OCI-M1 (cell line): Measurements from ENCODE around the gene FAM168B.

Experiments
- DNase-seq: peaks from one replicate; lab custom pipeline; 2025; lab: John Stamatoyannopoulos, UW

FAM168B gene

DNA sequence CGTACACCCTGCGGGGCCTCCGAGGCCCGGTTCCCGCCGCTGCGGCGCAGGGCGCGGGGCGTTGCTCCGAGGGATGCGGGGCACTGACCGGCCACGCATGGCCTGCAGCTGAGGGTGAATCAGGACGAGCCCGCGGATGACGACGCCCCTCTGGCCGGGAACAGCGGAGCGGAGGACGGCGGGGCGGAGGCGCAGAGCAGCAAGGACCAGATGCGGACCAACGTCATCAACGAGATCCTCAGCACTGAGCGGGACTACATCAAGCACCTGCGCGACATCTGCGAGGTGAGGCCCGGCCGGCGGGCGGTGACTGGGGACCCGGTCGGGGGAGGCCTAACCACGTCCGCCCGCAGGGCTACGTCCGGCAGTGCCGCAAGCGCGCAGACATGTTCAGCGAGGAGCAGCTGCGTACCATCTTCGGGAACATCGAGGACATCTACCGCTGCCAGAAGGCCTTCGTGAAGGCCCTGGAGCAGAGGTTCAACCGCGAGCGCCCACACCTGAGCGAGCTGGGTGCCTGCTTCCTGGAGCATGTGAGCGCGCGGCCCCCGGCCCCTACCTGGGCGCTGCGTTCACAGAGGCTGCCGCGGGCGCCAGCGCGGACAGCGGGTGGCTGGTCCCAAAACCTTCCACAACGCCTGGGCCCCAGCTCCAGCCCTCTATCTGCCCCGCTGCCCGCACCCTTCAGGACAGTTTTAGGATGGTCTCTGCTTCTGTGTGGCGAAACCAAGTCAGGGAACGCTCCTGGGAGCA lies 53.2 kb downstream of the FAM168B start:
- no peak for DNase-seq

DNA sequence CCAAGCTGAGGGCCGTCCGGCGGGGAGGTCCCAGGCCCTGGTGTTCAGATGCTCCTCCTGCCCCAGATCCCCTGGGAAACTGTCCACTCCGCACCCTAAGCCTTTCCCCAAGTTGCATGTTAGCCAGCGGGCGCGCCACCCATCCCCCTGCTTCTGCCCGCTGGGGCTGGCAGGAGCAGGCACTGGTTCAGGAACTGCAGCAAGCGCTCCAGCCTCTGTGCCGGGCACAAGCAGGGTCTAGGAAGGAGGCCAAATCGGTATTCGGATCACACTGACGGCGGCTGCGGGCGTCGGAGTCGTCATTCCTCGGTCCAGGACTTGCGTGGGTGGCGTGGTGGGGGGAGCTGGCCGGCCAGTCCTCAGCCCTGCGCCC lies 53.7 kb downstream of the FAM168B start:
- no peak for DNase-seq

DNA sequence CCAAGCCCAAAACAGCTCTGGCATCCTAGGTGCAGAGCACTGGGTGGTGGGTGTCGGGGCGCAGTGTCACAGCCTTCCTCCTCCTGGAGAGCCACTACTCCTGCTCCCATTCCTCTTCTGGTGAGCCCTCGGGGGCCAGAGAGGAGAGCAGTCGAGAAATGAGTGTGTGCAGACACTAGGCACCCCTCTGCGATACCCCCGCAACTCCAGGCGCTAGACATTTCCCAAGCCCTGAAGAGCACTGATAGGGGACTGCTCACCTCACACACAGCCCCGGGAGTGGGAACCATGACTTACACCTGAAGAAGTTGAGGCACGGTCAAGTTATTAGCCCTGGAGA lies 54.2 kb downstream of the FAM168B start:
- DNase-seq: no peak

DNA sequence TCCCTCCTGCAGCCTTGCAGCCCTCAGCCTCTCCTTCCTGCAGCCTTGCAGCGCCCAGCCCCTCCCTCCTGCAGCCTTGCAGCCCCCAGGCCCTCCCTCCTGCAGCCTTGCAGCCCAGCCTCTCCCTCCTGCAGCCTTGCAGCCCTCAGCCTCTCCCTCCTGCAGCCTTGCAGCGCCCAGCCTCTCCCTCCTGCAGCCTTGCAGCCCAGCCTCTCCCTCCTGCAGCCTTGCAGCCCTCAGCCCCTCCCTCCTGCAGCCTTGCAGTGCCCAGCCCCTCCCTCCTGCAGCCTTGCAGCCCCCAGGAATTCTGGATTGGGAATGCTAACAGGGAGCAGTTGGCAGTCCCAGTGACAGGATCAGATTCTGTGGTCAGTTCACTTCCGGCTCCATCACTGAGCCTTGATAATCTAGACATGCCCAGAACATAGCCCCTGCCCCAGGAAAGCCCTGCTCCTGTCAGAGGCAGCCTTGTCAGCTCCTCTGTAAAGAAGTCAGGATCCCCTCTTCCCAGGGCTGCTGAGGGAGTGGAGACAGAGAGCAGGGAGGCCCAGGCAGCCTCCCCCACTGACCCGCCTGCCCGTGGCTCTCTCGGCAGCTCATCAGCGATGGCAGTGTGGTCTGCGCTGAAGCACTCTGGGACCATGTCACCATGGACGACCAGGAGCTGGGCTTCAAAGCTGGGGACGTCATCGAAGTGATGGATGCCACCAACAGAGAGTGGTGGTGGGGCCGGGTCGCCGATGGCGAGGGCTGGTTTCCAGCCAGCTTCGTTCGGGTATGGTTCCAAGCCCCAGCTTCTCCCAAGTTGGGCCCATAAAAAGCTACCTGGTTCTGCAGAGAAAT lies 54.8 kb downstream of the FAM168B start:
- no peak for DNase-seq

DNA sequence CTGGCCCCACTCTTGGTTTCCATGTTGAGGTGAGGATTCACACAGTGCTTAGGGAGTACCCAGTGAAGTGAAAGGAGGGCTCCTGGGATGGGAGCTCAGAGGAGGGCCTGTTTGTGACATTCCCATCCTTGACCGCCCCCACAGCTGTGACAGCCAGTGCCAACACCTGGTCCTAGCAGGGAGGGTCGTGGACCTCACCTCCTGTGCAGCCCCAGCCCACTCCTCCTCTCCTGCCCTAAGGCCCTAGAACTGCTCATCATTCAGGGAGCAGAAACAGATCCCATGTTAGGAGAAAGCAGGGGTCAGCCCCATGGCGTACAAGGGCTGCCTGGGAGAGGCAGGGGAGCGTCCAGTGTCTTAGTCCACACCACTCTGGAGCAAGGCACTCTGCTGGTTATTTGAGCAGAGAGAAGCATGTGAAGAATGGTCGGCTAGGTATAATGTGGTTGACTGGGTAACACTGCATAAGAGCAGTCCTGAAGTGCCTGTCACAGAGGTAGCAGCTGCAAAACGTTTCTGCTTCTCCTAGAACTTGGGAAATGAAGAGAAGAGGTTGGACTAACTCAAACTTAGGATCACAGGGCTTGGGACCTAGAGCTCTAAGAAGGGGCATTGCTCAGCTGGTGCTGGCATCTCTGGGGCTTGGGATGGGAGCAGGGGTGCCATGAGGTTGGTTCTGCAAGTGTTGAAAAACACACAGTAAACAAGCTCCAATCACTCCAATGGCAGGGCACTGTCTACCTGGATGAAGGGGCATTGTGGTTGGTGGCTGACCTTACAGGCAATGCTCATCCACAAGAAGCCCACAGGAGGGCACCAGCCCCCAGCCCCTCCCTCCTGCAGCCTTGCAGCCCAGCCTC lies 55.6 kb downstream of the FAM168B start:
- no peak for DNase-seq

DNA sequence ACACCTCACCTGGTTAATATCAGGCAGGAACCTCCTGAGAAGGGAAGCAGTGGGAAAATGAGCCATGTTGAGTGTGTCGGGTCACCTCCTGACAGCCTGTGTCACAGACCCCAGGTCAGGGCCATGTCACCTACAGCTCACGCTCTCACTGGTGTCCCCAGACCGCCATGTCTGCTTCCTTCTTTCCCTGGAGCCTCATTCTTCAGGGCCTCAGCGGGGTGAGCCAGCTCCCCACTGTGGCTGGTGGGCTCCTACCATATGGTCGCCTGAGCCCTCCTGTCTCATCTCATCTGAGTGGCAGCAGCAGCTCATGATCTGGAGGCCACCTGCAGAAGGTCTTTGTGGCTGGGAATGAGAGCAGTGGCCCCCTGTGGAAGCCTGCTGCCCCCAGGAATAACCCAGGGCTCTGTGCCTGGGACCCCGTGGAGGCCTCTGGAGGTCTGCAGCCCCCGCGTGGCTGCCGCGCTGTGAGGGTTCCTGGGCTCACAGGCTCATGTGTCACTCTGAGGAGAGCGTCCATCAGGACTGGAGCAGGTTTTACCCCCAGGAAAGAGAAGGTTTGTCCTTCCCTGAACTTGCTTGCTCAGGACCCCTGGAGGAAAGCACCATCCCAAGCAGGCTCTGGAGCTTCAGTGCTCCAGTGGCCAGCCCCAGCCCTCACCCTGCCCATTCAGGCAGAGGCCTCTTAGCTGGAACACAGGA lies 56.4 kb downstream of the FAM168B start:
- no peak for DNase-seq

DNA sequence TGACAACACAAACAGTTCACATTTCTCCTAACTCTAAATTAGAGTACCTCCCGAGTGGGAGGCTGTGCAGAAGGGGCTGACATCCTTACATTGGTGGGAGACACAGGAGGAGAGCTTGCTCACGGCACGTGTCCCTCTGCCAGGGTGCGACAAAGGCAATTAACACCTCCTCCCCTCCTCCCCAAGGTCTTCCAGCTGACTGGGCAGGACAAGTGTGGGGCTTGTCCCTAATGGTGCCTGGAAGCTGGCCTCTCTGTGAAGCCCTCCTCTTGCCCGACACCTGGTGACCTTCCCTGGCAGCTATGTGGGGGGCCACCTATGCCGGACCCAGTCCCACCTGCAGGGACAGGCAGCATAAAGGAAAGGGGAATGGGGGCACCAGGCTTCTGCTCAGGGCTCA lies 57.0 kb downstream of the FAM168B start:
- DNase-seq: no peak

DNA sequence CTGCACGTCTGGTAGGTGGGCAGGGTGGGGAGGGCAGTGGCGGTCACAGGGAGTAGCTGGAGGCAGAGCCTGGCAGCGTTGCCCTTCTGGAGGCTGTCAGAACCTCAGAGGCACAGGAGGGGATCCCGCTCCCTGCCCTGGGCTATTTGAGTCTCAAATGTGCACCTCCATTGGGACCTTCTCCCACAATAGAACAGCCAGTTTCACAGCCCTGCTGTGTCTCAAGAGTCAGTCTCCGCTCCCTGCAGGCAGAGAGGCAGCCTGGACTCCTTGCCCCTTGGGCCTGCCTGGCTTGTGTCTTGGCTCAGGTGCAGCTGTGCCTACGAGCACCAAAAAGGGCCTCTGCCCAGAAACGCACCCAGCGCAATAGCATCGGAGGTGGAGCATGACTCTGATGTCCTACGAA lies 57.4 kb downstream of the FAM168B start:
- no peak for DNase-seq

DNA sequence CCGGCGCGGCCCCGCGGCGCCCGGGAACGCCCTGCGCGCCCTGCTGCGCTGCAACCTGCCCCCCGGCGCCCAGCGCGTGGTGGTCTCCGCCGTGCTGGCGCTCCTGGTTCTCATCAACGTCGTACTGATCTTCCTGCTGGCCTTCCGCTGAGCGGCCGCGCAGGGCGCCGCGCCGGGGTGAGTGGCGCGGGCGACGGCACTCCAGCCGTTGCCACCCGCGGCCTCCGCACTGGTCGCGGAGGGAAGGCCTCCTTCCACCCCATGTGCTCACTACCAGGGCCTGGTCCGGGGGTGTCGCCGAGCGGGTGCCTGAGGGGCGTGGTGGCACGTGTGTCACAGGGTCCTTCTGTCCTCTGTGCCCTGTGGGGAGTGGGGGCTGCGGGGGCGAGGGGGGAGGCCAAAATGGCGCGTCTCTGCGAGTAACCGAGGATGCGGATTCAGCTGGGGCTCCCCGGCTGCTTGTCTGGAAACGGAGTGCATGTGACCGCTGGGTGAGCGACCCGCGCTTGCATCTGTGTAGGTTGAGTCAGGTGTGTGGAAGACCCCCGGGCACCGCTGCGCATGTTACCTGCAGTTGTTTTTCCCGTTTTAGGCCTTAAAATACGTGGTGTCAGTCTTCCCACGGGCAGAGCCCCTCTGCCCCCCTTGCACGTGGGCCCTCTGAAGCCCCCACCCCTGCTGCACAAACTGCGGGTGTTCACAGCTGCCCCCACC lies 58.0 kb downstream of the FAM168B start:
- no peak for DNase-seq

DNA sequence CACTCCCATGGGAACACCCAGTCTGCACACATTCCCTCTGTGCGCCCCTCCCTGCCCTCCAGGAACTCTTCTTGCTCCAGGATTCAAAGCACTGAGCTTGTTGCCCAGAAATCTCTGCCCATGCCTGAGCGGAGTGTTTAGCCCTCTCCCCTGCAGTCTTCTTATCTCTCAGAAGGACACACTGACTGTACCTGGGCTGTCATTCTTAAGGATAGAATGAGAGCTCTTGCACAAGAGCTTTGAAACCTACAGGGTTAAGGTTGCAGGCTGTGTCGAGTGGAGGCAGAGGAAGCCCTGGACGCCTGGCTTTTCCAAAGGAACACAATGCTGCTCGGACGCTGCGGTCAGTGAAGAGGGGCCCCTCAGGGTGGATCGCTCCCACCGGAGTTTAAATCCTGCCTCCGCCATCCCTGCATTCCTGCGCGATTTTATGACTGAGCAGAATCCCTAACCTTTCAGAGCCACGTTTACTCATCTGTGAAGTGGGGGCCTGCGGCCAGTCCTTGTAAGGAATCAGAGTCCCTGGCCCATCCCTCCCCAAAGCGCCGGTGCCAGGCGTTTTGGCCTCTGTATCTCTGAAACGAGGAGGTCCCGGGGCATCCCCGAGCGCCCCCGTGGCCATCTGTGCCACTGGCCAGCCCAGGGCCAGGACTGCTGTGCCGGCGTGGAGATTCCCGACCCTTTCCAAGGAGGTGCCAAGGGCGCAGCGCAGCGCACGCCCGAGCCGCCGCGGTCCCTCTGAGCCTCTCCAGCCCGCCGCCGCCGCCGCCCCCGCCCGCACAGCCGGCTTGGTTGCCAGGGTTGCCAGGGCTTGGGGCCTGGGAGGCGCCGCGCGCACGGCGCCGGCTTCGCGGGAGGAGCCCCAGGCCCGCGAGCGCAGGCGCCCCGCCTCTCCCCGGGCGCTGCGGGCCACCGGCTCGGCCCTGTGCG lies 58.9 kb downstream of the FAM168B start:
- no peak for DNase-seq

DNA sequence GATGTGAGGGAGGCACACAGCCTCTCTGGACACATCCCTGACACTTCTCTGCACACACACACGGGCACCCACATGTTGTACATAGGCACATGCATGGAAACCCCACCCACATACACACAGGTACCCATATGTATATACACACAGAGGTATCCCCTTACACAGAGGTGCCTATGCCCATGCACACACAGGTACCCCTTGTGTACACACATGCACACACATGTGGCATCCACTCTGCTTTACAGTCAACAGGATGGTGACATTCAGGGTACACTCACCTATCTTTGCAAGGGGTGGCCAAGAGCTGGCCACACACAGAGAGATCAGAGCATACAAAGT lies 59.5 kb downstream of the FAM168B start:
- no peak for DNase-seq

DNA sequence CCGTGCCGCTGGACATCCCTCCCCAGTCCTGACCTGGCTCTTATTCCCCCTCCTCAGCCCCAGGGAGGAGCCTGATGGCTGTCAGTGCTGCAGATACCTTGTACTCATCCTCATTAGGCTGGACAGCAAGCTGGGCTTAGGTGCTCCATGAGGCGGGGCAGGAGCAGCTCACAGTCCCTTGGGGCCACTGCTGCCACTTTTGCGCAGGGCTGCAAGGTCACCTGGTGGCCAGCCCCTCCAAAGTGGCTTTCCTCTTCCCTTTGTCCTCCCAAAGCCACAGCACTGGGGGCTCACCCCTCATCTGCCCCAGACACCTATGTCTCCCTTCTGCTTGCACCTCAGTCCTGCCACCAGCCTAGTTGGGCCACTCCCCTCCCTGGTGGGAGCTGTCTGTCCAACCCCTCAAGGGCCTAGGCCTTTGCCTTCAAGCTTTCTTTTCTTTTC lies 60.8 kb downstream of the FAM168B start:
- DNase-seq: no peak

DNA sequence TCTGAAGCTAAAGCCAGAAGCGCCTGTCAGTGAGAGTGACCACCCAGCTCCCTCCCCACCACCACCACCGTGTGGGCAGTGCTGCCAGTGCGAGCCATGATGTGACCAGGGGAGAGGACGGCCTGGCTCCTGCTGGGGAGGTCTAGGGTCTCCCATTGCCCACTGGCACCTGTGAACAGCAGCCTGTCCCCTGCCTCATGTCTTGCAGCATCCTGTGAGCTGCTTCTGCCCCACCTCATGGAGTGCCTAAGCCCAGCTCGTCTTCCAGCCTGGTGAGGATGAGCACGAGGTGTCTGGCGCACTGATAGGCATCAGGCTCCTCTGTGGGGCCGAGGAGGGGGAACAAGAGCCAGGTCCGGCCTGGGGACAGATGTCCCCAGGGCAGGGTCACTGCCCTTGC lies 61.4 kb downstream of the FAM168B start:
- no peak for DNase-seq

DNA sequence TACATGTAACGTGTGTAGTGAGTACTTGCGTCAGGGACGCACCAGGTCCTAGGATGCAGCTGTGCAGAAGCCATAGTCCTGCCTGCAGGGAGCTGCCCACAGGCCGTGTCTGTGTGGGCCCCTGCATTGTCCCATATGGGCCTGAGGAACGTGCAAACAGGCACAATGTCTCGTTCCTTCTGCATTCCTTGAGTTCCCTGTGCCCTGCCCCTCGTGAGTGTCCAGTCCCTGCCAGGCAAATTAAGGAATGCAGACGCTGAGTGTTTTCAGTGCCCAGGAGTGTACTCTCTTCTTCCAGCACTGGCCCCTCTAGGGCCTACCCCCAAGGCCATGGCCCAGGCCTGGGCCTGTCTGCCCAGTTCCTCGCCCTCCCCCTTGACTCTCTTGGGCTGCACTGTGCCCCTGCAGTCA lies 61.8 kb downstream of the FAM168B start:
- no peak for DNase-seq

DNA sequence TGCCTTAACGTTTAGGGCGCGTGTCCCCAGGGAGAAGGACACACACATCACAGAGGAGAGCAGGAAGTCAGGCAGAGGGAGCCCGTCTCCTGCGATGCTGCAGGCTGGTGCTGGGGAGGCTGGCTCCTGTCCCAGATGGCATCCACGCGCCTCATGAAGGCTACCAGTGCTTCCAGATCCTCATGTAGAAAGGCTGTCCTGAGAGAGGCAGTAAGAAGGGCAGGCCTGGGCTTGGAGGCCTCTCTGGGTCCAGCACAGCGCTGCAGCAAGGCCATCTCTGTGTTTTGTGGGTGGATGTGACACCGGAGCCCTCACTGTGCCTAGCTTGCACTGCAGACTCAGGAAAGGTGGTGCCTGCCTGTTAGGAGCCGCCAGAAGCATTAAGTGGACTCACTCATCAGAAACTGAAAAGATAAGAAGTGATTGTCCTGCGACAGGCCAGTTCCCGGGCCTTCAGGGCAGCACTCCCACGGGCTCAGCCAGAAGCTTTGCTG lies 62.7 kb downstream of the FAM168B start:
- DNase-seq: no peak

DNA sequence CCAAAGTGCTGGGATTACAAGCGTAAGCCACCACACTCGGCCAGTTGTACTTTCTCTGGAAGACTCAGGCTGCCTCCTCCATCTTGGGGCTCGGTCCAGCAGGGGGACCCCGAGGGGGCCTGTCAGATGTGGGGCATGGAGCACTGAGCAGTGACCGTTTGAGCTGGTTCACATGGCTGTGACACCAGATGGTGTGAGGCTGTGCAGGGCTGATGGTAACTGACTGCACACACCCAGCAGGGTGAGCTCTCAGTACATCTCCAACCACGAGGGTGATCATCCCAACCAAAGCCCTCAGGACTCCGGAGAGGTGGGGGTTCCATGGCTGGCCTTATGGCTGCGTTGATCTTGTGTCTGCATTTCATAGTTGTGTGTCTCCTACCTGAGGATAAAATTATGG lies 63.4 kb downstream of the FAM168B start:
- DNase-seq: no peak

DNA sequence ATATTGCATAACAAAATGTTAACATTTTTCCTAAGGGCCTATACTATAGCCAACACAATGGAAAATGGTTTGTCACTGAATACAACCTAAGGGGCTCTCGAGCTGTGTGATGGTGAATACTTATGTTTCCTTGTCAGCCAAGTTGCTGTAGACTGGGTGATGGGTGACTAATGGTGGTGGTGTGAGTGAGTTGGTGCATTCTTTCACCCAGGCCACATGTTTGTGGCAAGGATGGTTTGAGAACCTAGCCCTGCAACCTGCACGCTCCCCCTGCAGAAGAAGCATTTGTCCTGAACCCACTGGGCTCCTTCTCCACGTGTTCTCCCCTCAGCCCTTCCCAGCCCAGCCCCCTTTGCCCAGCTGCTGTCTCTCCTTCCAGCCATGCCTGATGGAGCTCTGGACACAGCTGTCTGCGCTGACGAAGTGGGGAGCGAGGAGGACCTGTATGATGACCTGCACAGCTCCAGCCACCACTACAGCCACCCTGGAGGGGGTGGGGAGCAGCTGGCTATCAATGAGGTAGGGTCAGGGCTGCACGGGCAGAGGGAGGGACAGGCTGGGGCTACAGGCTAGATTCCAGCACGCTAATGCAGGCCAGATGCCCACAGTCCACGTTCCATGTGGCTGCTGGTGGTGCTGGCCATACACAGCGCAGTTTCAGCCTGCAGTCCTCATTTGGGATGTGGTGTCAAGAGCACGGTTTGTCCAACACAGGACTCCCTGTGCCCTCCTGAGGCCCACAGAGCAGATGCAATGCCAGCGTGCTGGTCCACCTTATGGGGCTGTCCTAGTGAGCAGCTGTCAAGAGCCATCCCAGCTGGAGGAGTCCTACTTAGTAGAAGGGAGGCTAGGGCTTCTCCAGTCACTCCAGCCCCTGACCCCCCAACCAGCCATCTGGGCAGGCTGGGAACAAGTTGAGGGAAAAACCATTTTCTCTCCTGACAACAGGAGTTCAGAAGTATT lies 65.4 kb downstream of the FAM168B start:
- no peak for DNase-seq

DNA sequence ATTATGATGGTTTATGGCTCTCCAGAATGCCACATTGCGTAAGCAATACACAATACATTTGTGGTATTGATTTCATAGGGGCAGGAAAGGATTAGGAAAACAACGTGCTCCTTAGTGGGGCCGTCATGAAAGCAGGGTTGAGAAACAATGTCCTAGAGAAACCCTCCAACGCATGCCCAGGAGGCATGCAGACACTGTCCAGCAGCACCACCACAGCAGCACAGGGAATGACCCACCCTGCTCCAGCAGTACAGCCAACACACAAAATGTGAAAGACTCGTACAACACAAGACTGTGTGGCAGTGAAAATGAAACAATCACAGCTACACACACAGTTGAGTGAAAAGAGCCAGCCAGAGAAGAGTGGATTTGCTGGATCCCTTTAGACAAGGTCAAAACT lies 66.3 kb downstream of the FAM168B start:
- DNase-seq: no peak

DNA sequence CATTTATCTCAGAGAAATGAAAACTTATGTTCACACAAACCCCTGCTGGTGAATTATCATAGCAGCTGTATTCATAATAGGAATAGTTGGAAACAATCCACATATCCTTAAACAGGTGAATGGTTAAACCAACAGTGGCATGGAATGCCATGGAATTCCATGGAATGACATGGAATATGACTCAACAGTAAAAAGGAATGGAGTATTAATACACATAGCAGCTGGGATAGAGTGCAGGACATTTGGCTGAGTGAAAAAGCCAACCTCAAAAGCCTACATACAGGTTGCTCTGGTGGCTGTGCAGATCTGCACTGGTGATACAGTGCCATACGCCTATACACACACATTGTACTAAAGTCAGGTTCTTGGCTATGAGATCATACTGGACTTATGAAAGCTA lies 69.5 kb downstream of the FAM168B start:
- DNase-seq: no peak
